Epithelial cell of proximal tubule (primary cell): Measurements from ENCODE around the gene FHIT. TPM values are rescaled to one million over a fixed set of nuclear protein-coding genes. Genes with fewer than 3 reads are reported as not detected.

Experiments used
- DNase-seq: peaks from one replicate; pipeline ENCODE4 v3.0.0-alpha.2; 2011; ENCODE audit warnings: low read depth
- H3K4me3 ChIP-seq: 2 replicates; pipeline ENCODE4 v1.5.1; 2011; ENCODE audit warnings: low read depth, mild to moderate bottlenecking, low read length
- total RNA-seq: library from RNA; depleted of rRNA; stranded (reverse); fragments of >200 nt; gene quantifications from 2 replicates; pipeline ENCODE4 v1.2.3, GENCODE V29; 2015
- TF ChIP-seq, protein P1 (sequence below): conservative IDR thresholded peaks from 2 replicates; pipeline ENCODE4 v1.5.1; 2012; ENCODE audit warnings: low read depth, mild to moderate bottlenecking, low read length

Gene FHIT
- total RNA-seq, 1 donor from 2014 or later = 3.7 TPM

DNA sequence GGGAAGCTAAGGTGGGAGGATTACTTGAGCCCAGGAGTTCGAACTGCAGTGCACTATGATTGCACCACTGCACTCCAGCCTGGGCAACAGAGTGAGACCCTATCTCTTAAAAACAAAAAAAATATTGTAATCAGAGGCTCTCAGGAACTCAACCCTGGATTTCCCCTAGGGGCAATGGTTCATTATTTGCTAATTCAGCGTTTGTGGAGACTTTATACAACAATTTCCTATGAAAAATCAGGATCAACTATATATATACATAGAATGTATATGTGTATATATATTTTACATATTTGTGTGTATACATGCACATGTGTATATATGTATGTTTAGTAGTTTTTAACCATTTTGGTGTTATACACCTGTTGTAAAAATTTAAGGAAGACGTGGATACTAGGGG, 463.1 kb downstream of the FHIT start:
- TF ChIP-seq, protein P1, sequence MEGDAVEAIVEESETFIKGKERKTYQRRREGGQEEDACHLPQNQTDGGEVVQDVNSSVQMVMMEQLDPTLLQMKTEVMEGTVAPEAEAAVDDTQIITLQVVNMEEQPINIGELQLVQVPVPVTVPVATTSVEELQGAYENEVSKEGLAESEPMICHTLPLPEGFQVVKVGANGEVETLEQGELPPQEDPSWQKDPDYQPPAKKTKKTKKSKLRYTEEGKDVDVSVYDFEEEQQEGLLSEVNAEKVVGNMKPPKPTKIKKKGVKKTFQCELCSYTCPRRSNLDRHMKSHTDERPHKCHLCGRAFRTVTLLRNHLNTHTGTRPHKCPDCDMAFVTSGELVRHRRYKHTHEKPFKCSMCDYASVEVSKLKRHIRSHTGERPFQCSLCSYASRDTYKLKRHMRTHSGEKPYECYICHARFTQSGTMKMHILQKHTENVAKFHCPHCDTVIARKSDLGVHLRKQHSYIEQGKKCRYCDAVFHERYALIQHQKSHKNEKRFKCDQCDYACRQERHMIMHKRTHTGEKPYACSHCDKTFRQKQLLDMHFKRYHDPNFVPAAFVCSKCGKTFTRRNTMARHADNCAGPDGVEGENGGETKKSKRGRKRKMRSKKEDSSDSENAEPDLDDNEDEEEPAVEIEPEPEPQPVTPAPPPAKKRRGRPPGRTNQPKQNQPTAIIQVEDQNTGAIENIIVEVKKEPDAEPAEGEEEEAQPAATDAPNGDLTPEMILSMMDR = no peak
- no peak overlapping the region for H3K4me3 ChIP-seq
- no peak for DNase-seq

DNA sequence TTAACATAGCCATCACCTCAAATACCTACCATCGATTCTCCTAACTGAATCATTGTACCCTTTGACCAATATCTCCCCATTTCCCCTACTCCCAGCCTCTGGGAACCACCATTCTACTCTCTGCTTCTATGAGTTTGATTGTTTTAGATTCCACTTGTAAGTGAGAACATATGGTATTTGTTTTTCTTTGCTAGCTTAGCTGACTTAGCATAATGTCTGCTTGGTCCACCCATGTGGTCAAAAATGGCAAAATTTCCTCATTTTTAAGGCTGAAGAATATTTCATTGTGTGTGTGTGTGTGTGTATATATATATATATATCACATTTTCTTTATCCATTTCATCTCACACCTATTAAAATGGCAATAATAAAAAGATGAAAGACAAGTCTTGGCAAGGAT, 469.3 kb downstream of the FHIT start:
- no peak overlapping the region for H3K4me3 ChIP-seq
- DNase-seq = no peak
- TF ChIP-seq, protein P1 = no peak

DNA sequence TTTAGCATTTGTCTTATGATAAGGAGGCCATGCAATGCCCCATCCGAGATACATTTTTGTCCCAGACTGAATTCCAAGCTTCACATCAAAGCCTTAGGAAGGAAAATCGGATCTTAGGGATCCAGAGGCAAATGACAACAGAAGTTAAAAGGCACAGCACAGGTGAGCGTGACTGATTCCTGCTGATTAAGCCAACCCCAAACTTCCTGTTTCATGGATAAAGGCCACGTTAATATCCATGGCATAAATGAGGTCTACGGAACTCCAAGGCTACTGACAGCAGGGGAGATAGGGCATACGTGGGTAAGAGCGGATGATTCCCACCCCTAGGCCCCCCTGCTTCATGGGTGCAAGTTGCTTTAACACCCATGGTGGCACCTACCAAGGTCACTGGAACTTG, 471.6 kb downstream of the FHIT start:
- no peak for DNase-seq
- no peak overlapping the region for H3K4me3 ChIP-seq
- TF ChIP-seq, protein P1 = no peak

DNA sequence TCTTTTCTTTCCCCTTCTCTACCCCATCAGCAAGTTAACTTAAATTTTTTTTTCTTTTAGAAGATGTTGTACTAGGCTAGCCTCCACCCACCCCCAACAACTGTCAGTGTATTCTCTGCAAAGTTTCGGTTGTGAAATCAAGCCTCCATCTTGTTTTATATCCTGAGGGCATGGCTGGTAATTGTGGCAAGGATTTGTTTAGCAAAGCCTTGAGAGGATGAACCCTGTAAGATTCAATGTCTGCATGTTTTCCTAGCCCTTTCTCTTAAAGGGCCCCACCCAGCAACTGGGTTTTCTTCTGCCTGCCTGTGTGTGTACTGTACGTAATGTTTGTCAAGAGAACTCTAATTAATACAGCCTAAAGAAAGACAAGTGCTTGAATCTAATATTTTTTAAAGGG, 475.3 kb downstream of the FHIT start:
- no peak overlapping the region for H3K4me3 ChIP-seq
- TF ChIP-seq, protein P1 = no peak
- DNase-seq = no peak

DNA sequence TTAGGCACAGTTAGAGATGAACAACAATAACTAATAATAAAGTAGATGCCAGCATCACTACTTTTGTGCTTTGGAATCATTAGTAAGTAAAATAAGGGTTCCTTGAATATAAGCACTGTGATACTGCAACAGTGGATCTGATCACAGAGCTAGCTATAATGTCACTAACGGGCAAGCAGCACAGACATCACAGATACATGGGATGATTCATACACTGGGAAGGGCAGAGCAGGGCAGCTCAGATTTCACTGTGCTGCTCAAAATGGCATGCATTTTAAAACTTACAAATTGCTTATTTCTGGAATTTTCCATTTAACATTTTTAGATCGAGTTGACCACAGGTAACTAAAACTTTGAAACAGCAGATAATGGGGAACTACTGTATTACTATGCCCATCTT, 476.6 kb downstream of the FHIT start:
- DNase-seq = no peak
- TF ChIP-seq, protein P1 = no peak
- no peak overlapping the region for H3K4me3 ChIP-seq

DNA sequence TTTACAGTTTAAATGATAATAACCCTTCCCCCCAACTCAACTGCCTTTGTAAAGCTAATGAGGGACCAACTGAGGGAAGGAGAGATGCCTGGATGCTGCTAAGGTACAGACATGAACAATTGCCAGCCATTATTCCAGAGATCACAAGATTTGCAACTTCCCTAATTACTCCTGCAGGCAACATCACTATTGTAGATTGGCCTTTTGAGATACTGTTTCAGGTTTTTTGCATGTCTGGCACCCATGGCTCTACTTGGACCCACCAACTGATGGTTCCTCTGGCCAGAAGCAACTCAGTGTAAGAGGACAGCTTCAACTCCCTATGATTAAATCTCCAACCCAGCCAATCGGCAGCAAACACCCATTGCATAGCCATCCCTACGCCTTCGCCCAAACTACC, 478.7 kb downstream of the FHIT start:
- no peak for DNase-seq
- TF ChIP-seq, protein P1 = no peak
- no peak overlapping the region for H3K4me3 ChIP-seq

DNA sequence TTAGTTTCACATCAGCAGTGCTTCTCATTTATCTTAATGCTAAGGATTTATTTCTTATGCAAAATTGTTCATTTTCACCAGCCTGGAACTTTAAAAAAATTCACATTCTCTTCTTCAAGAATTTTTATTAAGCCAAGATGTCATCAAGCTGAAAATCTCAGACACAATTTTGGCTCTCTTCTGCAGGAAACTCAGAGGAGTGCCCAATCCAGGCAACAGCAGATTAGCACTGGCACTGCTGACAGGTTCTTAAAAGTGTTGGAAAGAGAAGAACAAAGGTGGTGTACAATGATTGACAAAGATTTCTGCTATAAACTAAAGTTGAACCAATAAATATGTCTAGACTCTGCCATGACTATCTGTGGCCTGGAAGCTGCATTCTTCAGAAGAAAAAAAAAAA, 479.5 kb downstream of the FHIT start:
- no peak overlapping the region for H3K4me3 ChIP-seq
- TF ChIP-seq, protein P1 = no peak
- no peak for DNase-seq
